HEK293 (cell line): Measurements from ENCODE around the gene HPCA.
A peak's percentile ranks its signal among the peaks of the same experiment; 100 is the strongest.

Experiments
- EGR2 ChIP-seq: fragments of 450-650 bp; formaldehyde crosslinking; IDR thresholded peaks from 2 replicates; pipeline ENCODE4 v1.5.1; 2016; ENCODE audit warnings: low read depth, missing biosample characterization, missing genetic modification characterization
- GLIS2 ChIP-seq: fragments of 450-650 bp; formaldehyde crosslinking; IDR thresholded peaks from 2 replicates; pipeline ENCODE4 v1.5.1; 2016; ENCODE audit warnings: missing biosample characterization, missing genetic modification characterization
- KLF7 ChIP-seq: fragments of 450-650 bp; formaldehyde crosslinking; IDR thresholded peaks from 2 replicates; pipeline ENCODE4 v1.5.1; 2016; ENCODE audit warnings: missing biosample characterization, missing genetic modification characterization, borderline replicate concordance
- MZF1 ChIP-seq: fragments of 450-650 bp; formaldehyde crosslinking; IDR thresholded peaks from 2 replicates; pipeline ENCODE4 v1.5.1; 2017; ENCODE audit warnings: missing biosample characterization, missing genetic modification characterization, borderline replicate concordance
- SALL2 ChIP-seq: fragments of 450-650 bp; formaldehyde crosslinking; IDR thresholded peaks from 2 replicates; pipeline ENCODE4 v1.5.0; 2017; ENCODE audit warnings: missing biosample characterization, mild to moderate bottlenecking, missing genetic modification characterization, borderline replicate concordance
- SP2 ChIP-seq: fragments of 450-650 bp; formaldehyde crosslinking; IDR thresholded peaks from 2 replicates; pipeline ENCODE4 v1.5.1; 2016; ENCODE audit warnings: missing biosample characterization, missing genetic modification characterization
- SP7 ChIP-seq: fragments of 450-650 bp; formaldehyde crosslinking; IDR thresholded peaks from 2 replicates; pipeline ENCODE4 v1.5.1; 2016; ENCODE audit warnings: missing biosample characterization, missing genetic modification characterization
- YY2 ChIP-seq: fragments of 450-650 bp; formaldehyde crosslinking; IDR thresholded peaks from 2 replicates; pipeline ENCODE4 v1.5.1; 2016; ENCODE audit warnings: missing biosample characterization, missing genetic modification characterization
- ZNF10 ChIP-seq: fragments of 450-650 bp; formaldehyde crosslinking; IDR thresholded peaks from 2 replicates; pipeline ENCODE4 v1.5.1; 2017; ENCODE audit warnings: missing biosample characterization, missing genetic modification characterization
- ZNF184 ChIP-seq: fragments of 450-650 bp; IDR thresholded peaks from 2 replicates; pipeline ENCODE4 v1.5.1; 2018; ENCODE audit warnings: missing biosample characterization, mild to moderate bottlenecking, missing genetic modification characterization
- ZNF211 ChIP-seq: fragments of 450-650 bp; formaldehyde crosslinking; IDR thresholded peaks from 2 replicates; pipeline ENCODE4 v1.5.1; 2016; ENCODE audit warnings: low read depth, missing biosample characterization, missing genetic modification characterization
- ZNF221 ChIP-seq: fragments of 450-650 bp; formaldehyde crosslinking; IDR thresholded peaks from 2 replicates; pipeline ENCODE4 v1.5.1; 2017; ENCODE audit warnings: missing biosample characterization, missing genetic modification characterization, borderline replicate concordance
- ZNF37A ChIP-seq: fragments of 450-650 bp; IDR thresholded peaks from 2 replicates; pipeline ENCODE4 v1.5.1; 2018; ENCODE audit warnings: missing biosample characterization, missing genetic modification characterization
- ZNF433 ChIP-seq: fragments of 450-650 bp; formaldehyde crosslinking; IDR thresholded peaks from 2 replicates; pipeline ENCODE4 v1.5.1; 2016; ENCODE audit warnings: missing biosample characterization, missing genetic modification characterization, low read depth
- ZNF473 ChIP-seq: fragments of 450-650 bp; formaldehyde crosslinking; IDR thresholded peaks from 2 replicates; pipeline ENCODE4 v1.5.1; 2017; ENCODE audit warnings: missing biosample characterization, missing genetic modification characterization
- ZNF501 ChIP-seq: fragments of 450-650 bp; formaldehyde crosslinking; IDR thresholded peaks from 2 replicates; pipeline ENCODE4 v1.5.1; 2016; ENCODE audit warnings: missing biosample characterization, missing genetic modification characterization
- ZNF623 ChIP-seq: fragments of 450-650 bp; formaldehyde crosslinking; IDR thresholded peaks from 2 replicates; pipeline ENCODE4 v1.5.1; 2016; ENCODE audit warnings: missing biosample characterization, missing genetic modification characterization
- ZNF654 ChIP-seq: fragments of 450-650 bp; formaldehyde crosslinking; IDR thresholded peaks from 2 replicates; pipeline ENCODE4 v1.5.1; 2016; ENCODE audit warnings: low read depth, missing biosample characterization, missing genetic modification characterization
- ZNF677 ChIP-seq: fragments of 450-650 bp; IDR thresholded peaks from 2 replicates; pipeline ENCODE4 v1.5.0; 2018; ENCODE audit warnings: missing biosample characterization, mild to moderate bottlenecking, missing genetic modification characterization, moderate library complexity
- ZXDB ChIP-seq: fragments of 450-650 bp; formaldehyde crosslinking; IDR thresholded peaks from 2 replicates; pipeline ENCODE4 v1.5.1; 2016; ENCODE audit warnings: missing biosample characterization, missing genetic modification characterization
- TF ChIP-seq, protein P1 (sequence below): fragments of 450-650 bp; formaldehyde crosslinking; IDR thresholded peaks from 2 replicates; pipeline ENCODE4 v1.5.1; 2016; ENCODE audit warnings: missing biosample characterization, missing genetic modification characterization
- TF ChIP-seq, protein P2 (sequence below): fragments of 450-650 bp; formaldehyde crosslinking; IDR thresholded peaks from 2 replicates; pipeline ENCODE4 v1.5.1; 2017; ENCODE audit warnings: missing biosample characterization, missing genetic modification characterization
- TF ChIP-seq, protein P3 (sequence below): fragments of 450-650 bp; formaldehyde crosslinking; IDR thresholded peaks from 2 replicates; pipeline ENCODE4 v1.5.1; 2017; ENCODE audit warnings: missing biosample characterization, missing genetic modification characterization
- TF ChIP-seq, protein P4 (sequence below): fragments of 450-650 bp; formaldehyde crosslinking; IDR thresholded peaks from 2 replicates; pipeline ENCODE4 v1.5.1; 2016; ENCODE audit warnings: missing biosample characterization, missing genetic modification characterization
- TF ChIP-seq, protein P5 (sequence below): fragments of 450-650 bp; formaldehyde crosslinking; IDR thresholded peaks from 2 replicates; pipeline ENCODE4 v1.5.1; 2016; ENCODE audit warnings: missing biosample characterization, missing genetic modification characterization
- TF ChIP-seq, protein P6 (sequence below): fragments of 450-650 bp; formaldehyde crosslinking; IDR thresholded peaks from 2 replicates; pipeline ENCODE4; 2016; ENCODE audit warnings: missing biosample characterization, missing genetic modification characterization
- TF ChIP-seq, protein P7 (sequence below): fragments of 450-650 bp; formaldehyde crosslinking; IDR thresholded peaks from 2 replicates; pipeline ENCODE4 v1.5.1; 2016; ENCODE audit warnings: missing biosample characterization, missing genetic modification characterization

The HPCA gene

DNA sequence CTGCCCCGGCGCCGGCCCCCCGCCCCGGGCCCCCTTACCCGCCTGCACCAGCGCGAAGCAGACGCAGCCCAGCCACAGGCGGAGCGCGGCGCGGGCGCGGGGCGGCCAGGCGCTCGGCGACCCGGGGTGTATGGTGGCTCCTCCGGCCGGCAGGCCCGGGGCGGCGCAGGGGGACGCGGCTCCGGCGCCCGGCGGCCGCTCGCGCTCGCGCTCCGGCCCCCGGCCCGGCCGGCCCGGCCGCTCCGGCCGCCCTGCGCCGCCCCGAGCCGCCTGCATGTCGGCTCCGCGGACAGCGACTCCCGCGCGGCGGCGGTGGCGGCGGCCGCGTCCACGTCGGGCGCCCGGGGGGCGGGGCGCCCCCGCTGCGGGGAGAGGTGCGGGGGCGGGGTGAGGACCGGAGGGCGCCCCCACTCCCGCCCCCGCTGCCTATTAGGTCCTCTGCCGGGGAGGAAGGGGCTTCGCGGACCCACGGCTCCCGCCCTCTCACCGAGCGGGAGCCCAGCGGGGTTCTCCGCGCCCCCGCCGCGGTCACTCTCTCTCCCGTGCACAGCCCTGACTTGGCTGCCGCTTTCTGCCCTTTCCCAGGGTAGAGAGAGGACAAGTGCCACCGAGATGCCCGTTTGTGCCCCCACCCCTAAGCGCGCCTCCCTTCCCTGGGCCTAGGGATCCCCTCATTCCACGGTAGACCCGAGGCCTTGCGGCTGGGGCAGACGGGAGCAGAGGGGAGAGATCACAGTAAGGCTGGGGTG, 15.5 kb upstream of the HPCA start, which contains the start of gene FNDC5 (continued):
- TF ChIP-seq, protein P1, sequence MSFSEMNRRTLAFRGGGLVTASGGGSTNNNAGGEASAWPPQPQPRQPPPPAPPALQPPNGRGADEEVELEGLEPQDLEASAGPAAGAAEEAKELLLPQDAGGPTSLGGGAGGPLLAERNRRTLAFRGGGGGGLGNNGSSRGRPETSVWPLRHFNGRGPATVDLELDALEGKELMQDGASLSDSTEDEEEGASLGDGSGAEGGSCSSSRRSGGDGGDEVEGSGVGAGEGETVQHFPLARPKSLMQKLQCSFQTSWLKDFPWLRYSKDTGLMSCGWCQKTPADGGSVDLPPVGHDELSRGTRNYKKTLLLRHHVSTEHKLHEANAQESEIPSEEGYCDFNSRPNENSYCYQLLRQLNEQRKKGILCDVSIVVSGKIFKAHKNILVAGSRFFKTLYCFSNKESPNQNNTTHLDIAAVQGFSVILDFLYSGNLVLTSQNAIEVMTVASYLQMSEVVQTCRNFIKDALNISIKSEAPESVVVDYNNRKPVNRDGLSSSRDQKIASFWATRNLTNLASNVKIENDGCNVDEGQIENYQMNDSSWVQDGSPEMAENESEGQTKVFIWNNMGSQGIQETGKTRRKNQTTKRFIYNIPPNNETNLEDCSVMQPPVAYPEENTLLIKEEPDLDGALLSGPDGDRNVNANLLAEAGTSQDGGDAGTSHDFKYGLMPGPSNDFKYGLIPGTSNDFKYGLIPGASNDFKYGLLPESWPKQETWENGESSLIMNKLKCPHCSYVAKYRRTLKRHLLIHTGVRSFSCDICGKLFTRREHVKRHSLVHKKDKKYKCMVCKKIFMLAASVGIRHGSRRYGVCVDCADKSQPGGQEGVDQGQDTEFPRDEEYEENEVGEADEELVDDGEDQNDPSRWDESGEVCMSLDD (tag by site-specific recombination): 0 out of 2 replicates have a peak, but pooled peaks have one; percentile 57
- TF ChIP-seq SP7 (tag by site-specific recombination): no peak
- TF ChIP-seq, protein P2, sequence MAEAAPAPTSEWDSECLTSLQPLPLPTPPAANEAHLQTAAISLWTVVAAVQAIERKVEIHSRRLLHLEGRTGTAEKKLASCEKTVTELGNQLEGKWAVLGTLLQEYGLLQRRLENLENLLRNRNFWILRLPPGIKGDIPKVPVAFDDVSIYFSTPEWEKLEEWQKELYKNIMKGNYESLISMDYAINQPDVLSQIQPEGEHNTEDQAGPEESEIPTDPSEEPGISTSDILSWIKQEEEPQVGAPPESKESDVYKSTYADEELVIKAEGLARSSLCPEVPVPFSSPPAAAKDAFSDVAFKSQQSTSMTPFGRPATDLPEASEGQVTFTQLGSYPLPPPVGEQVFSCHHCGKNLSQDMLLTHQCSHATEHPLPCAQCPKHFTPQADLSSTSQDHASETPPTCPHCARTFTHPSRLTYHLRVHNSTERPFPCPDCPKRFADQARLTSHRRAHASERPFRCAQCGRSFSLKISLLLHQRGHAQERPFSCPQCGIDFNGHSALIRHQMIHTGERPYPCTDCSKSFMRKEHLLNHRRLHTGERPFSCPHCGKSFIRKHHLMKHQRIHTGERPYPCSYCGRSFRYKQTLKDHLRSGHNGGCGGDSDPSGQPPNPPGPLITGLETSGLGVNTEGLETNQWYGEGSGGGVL (tag by site-specific recombination): peak; percentile 64
- TF ChIP-seq, protein P3, sequence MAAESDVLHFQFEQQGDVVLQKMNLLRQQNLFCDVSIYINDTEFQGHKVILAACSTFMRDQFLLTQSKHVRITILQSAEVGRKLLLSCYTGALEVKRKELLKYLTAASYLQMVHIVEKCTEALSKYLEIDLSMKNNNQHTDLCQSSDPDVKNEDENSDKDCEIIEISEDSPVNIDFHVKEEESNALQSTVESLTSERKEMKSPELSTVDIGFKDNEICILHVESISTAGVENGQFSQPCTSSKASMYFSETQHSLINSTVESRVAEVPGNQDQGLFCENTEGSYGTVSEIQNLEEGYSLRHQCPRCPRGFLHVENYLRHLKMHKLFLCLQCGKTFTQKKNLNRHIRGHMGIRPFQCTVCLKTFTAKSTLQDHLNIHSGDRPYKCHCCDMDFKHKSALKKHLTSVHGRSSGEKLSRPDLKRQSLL: no peak
- no peak for TF ChIP-seq ZNF184 (tag by site-specific recombination)
- no peak for TF ChIP-seq ZNF677
- TF ChIP-seq ZNF473: no peak
- no peak for TF ChIP-seq ZNF433 (tag by site-specific recombination)
- no peak for TF ChIP-seq ZNF501
- peak; percentile 14; the same call in 1 of the 2 replicates for TF ChIP-seq SP2 (tag by site-specific recombination)
- TF ChIP-seq KLF7: no peak
- TF ChIP-seq SALL2: no peak
- no peak for TF ChIP-seq YY2 (tag by site-specific recombination)
- TF ChIP-seq GLIS2: 0 out of 2 replicates have a peak, but pooled peaks have one; percentile 9
- no peak for TF ChIP-seq ZXDB
- TF ChIP-seq ZNF623 (tag by site-specific recombination): no peak
- TF ChIP-seq MZF1 (tag by site-specific recombination): no peak
- no peak for TF ChIP-seq ZNF211 (tag by site-specific recombination)
- TF ChIP-seq, protein P4, sequence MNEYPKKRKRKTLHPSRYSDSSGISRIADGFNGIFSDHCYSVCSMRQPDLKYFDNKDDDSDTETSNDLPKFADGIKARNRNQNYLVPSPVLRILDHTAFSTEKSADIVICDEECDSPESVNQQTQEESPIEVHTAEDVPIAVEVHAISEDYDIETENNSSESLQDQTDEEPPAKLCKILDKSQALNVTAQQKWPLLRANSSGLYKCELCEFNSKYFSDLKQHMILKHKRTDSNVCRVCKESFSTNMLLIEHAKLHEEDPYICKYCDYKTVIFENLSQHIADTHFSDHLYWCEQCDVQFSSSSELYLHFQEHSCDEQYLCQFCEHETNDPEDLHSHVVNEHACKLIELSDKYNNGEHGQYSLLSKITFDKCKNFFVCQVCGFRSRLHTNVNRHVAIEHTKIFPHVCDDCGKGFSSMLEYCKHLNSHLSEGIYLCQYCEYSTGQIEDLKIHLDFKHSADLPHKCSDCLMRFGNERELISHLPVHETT (tag by site-specific recombination): no peak
- TF ChIP-seq, protein P5, sequence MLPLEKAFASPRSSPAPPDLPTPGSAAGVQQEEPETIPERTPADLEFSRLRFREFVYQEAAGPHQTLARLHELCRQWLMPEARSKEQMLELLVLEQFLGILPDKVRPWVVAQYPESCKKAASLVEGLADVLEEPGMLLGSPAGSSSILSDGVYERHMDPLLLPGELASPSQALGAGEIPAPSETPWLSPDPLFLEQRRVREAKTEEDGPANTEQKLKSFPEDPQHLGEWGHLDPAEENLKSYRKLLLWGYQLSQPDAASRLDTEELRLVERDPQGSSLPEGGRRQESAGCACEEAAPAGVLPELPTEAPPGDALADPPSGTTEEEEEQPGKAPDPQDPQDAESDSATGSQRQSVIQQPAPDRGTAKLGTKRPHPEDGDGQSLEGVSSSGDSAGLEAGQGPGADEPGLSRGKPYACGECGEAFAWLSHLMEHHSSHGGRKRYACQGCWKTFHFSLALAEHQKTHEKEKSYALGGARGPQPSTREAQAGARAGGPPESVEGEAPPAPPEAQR (tag by site-specific recombination): no peak
- no peak for TF ChIP-seq ZNF221 (tag by site-specific recombination)
- TF ChIP-seq, protein P6, sequence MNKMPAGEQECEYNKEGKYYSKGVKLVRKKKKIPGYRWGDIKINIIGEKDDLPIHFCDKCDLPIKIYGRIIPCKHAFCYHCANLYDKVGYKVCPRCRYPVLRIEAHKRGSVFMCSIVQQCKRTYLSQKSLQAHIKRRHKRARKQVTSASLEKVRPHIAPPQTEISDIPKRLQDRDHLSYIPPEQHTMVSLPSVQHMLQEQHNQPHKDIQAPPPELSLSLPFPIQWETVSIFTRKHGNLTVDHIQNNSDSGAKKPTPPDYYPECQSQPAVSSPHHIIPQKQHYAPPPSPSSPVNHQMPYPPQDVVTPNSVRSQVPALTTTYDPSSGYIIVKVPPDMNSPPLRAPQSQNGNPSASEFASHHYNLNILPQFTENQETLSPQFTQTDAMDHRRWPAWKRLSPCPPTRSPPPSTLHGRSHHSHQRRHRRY (tag by site-specific recombination): no peak
- no peak for TF ChIP-seq ZNF37A (tag by site-specific recombination)
- peak; percentile 74 for TF ChIP-seq EGR2
- TF ChIP-seq ZNF10 (tag by site-specific recombination): no peak
- TF ChIP-seq, protein P7, sequence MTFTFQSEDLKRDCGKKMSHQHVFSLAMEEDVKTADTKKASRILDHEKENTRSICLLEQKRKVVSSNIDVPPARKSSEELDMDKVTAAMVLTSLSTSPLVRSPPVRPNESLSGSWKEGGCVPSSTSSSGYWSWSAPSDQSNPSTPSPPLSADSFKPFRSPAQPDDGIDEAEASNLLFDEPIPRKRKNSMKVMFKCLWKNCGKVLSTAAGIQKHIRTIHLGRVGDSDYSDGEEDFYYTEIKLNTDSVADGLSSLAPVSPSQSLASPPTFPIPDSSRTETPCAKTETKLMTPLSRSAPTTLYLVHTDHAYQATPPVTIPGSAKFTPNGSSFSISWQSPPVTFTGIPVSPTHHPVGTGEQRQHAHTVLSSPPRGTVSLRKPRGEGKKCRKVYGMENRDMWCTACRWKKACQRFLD (tag by site-specific recombination): no peak
- no peak for TF ChIP-seq ZNF654 (tag by site-specific recombination)
